ENCODE measurements around the gene FMNL2.

The FMNL2 gene

DNA sequence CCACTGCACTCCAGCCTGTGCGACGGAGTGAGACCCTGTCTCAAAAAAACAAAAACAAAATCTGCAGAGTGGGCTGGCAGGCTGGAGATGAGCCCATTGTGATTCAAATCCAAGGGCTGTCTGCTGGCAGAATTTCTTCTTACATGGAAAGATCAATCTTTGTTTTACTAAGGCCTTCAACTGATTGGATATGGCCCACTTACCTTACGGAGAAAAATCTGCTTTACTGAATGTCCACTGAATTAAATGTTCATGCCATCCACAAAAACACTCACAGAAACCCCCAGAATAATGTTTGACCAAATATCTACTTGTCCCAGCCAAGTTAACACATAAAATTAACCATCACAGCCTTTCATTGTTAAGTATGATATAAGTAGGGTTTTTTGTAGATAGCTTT is 8.3 kb upstream of the FMNL2 start:
- Histone ChIP-seq H3K27ac (ENCODE audit: low read depth, low read length) (no peak overlapping the region), H3K36me3 (ENCODE audit: low read length) (no peaks in the 10 kb centered on the region), H2AFZ (ENCODE audit: low read depth, low read length, severe bottlenecking) (no peak overlapping the region), H3K27me3 (ENCODE audit: low read length) (no peaks in the 10 kb centered on the region), H3K4me2 (ENCODE audit: low read depth, low read length, poor library complexity, severe bottlenecking) (no peak overlapping the region), H3F3A (ENCODE audit: insufficient read depth) (no peaks in the 10 kb centered on the region), H4K20me1 (ENCODE audit: low read depth, low read length) (no peaks in the 10 kb centered on the region), H3K79me2 (ENCODE audit: insufficient read depth, low read length) (no peaks in the 10 kb centered on the region), H3K9me3 (ENCODE audit: insufficient read depth, low read length) (no peaks in the 10 kb centered on the region), H3K9ac (ENCODE audit: low read length) (no peak overlapping the region), H3K9me2 (replicated peaks; ENCODE audit: insufficient read depth, low read length) (no peaks in the 10 kb centered on the region), H3K4me3 (ENCODE audit: insufficient read depth, low read length, poor library complexity, severe bottlenecking) (no peak overlapping the region)
- TF ChIP-seq, protein P1, sequence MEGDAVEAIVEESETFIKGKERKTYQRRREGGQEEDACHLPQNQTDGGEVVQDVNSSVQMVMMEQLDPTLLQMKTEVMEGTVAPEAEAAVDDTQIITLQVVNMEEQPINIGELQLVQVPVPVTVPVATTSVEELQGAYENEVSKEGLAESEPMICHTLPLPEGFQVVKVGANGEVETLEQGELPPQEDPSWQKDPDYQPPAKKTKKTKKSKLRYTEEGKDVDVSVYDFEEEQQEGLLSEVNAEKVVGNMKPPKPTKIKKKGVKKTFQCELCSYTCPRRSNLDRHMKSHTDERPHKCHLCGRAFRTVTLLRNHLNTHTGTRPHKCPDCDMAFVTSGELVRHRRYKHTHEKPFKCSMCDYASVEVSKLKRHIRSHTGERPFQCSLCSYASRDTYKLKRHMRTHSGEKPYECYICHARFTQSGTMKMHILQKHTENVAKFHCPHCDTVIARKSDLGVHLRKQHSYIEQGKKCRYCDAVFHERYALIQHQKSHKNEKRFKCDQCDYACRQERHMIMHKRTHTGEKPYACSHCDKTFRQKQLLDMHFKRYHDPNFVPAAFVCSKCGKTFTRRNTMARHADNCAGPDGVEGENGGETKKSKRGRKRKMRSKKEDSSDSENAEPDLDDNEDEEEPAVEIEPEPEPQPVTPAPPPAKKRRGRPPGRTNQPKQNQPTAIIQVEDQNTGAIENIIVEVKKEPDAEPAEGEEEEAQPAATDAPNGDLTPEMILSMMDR (IDR thresholded peaks at IDR 0.05; ENCODE audit: insufficient read depth, low read length, poor library complexity, severe bottlenecking): no peak
- no peak for TF ChIP-seq EZH2phosphoT487 (conservative IDR thresholded peaks at IDR 0.05; ENCODE audit: low read length)

DNA sequence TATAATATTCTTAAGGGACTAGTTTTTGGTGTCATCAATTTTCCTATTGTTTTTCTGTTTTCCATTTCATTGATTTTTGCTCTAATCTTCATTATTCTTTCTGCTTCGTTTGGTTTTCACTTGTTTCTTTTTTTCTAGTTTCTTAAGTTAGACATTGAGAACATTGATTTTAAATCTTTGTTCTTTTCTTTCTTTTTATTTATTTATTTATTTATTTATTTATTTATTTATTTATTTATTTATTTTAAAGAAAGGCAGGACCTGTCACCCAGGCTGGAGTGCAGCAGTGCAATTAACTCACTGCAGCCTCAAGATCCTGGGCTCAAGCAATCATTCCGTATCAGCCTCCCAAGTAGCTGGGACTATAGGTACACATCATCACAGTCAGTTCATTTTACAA is 7.0 kb upstream of the FMNL2 start:
- H3K27me3 ChIP-seq (ENCODE audit: low read length): no peaks in the 10 kb centered on the region

DNA sequence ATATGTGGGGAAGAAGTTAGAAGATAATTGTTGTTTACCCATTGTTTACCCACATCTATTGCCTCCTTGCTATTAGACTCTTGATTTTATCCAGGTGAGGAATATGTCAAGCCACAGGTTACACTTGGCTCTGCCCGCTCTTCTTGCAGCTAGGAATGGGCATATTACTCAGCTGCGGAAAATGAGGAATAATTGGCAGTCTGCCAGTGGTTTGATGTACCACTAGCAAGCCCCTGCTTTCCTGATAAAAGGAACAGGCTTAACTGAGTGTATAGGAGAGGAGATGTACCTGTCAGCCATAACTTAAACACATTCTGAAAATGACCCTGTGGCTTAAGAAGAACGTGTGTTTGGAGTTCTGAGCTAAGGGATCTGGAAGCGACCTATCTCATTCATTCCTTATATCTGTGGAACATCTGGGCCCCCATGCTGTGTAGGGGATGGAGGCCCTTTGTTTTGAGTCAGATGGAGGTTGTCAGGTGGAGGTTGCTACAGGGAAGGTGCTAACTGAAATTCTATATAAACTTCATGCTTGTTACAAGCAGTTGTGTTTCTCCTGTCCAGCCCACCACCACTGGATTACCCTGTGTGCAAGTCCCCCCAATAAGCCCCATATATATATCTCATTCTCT is 4.6 kb upstream of the FMNL2 start:
- no peak overlapping the region for H2AFZ ChIP-seq (ENCODE audit: low read depth, low read length, severe bottlenecking)
- H3K36me3 ChIP-seq (ENCODE audit: low read length): no peaks in the 10 kb centered on the region
- no peaks in the 10 kb centered on the region for H3F3A ChIP-seq (ENCODE audit: insufficient read depth)
- H3K27ac ChIP-seq (ENCODE audit: low read depth, low read length): no peak overlapping the region
- no peak overlapping the region for H3K4me3 ChIP-seq (ENCODE audit: insufficient read depth, low read length, poor library complexity, severe bottlenecking)
- H3K9me2 ChIP-seq (replicated peaks; ENCODE audit: insufficient read depth, low read length): no peaks in the 10 kb centered on the region
- H3K79me2 ChIP-seq (ENCODE audit: insufficient read depth, low read length): no peaks in the 10 kb centered on the region
- H3K9ac ChIP-seq (ENCODE audit: low read length): no peak overlapping the region
- H3K27me3 ChIP-seq (ENCODE audit: low read length): no peaks in the 10 kb centered on the region
- H4K20me1 ChIP-seq (ENCODE audit: low read depth, low read length): no peaks in the 10 kb centered on the region
- H3K4me2 ChIP-seq (ENCODE audit: low read depth, low read length, poor library complexity, severe bottlenecking): no peak overlapping the region
- TF ChIP-seq, protein P1 (IDR thresholded peaks at IDR 0.05; ENCODE audit: insufficient read depth, low read length, poor library complexity, severe bottlenecking): no peak
- no peak for TF ChIP-seq EZH2phosphoT487 (conservative IDR thresholded peaks at IDR 0.05; ENCODE audit: low read length)
- H3K9me3 ChIP-seq (ENCODE audit: insufficient read depth, low read length): no peaks in the 10 kb centered on the region

More for the DNA sequence above, 7.0 kb upstream of the FMNL2 start:
- TF ChIP-seq, protein P1 (IDR thresholded peaks at IDR 0.05; ENCODE audit: insufficient read depth, low read length, poor library complexity, severe bottlenecking): no peak
- no peak for TF ChIP-seq EZH2phosphoT487 (conservative IDR thresholded peaks at IDR 0.05; ENCODE audit: low read length)
- no peaks in the 10 kb centered on the region for H3K9me2 ChIP-seq (replicated peaks; ENCODE audit: insufficient read depth, low read length)
- H2AFZ ChIP-seq (ENCODE audit: low read depth, low read length, severe bottlenecking): no peak overlapping the region
- H3K9me3 ChIP-seq (ENCODE audit: insufficient read depth, low read length): no peaks in the 10 kb centered on the region
- H3K9ac ChIP-seq (ENCODE audit: low read length): no peak overlapping the region
- no peak overlapping the region for H3K27ac ChIP-seq (ENCODE audit: low read depth, low read length)
- no peak overlapping the region for H3K4me3 ChIP-seq (ENCODE audit: insufficient read depth, low read length, poor library complexity, severe bottlenecking)
- H3K79me2 ChIP-seq (ENCODE audit: insufficient read depth, low read length): no peaks in the 10 kb centered on the region
- no peaks in the 10 kb centered on the region for H4K20me1 ChIP-seq (ENCODE audit: low read depth, low read length)
- H3F3A ChIP-seq (ENCODE audit: insufficient read depth): no peaks in the 10 kb centered on the region
- H3K4me2 ChIP-seq (ENCODE audit: low read depth, low read length, poor library complexity, severe bottlenecking): no peak overlapping the region
- H3K36me3 ChIP-seq (ENCODE audit: low read length): no peaks in the 10 kb centered on the region

All from SU-DHL-6 (cell line).